Cortex of kidney (tissue), 1 donor: ENCODE measurements around the gene GRIK4.

ENCODE experiments used
- DNase-seq: peaks from one replicate; lab custom pipeline; 2025; lab: John Stamatoyannopoulos, UW

The GRIK4 gene

GRCh38 chr11:120810251-120810650, 298.7 kb downstream of the GRIK4 start:
- no peak for DNase-seq

- DNase-seq, result no peak
Measured at GRCh38 chr11:120811199-120811598, 299.7 kb downstream of the GRIK4 start.

GRCh38 chr11:120811731-120812130, 300.2 kb downstream of the GRIK4 start:
- DNase-seq, result no peak

- DNase-seq, result no peak
Measured at GRCh38 chr11:120814531-120815318, 303.2 kb downstream of the GRIK4 start.

GRCh38 chr11:120815319-120816100, 304.0 kb downstream of the GRIK4 start:
- DNase-seq, result no peak

GRCh38 chr11:120816176-120816575, 304.6 kb downstream of the GRIK4 start:
- no peak for DNase-seq

GRCh38 chr11:120816711-120817110, 305.2 kb downstream of the GRIK4 start:
- DNase-seq, result no peak

GRCh38 chr11:120817158-120817557, 305.6 kb downstream of the GRIK4 start:
- no peak for DNase-seq

- no peak for DNase-seq
Measured at GRCh38 chr11:120818097-120818496, 306.5 kb downstream of the GRIK4 start.

- no peak for DNase-seq
Measured at GRCh38 chr11:120819003-120819402, 307.5 kb downstream of the GRIK4 start.

- no peak for DNase-seq
Measured at GRCh38 chr11:120819437-120820365, 308.2 kb downstream of the GRIK4 start.

- no peak for DNase-seq
Measured at GRCh38 chr11:120823159-120823558, 311.6 kb downstream of the GRIK4 start.

- DNase-seq, result no peak
Measured at GRCh38 chr11:120824242-120824641, 312.7 kb downstream of the GRIK4 start.

GRCh38 chr11:120827198-120827597, 315.6 kb downstream of the GRIK4 start:
- no peak for DNase-seq

- DNase-seq, result no peak
Measured at GRCh38 chr11:120827820-120828219, 316.3 kb downstream of the GRIK4 start.

- DNase-seq, result no peak
Measured at GRCh38 chr11:120828847-120829246, 317.3 kb downstream of the GRIK4 start.

- no peak for DNase-seq
Measured at GRCh38 chr11:120830085-120830620, 318.6 kb downstream of the GRIK4 start.

GRCh38 chr11:120832481-120833238, 321.1 kb downstream of the GRIK4 start:
- no peak for DNase-seq

- DNase-seq, result no peak
Measured at GRCh38 chr11:120834686-120835210, 323.2 kb downstream of the GRIK4 start.

GRCh38 chr11:120835601-120836228, 324.2 kb downstream of the GRIK4 start:
- no peak for DNase-seq
